ENCODE measurements around the gene GNB5.

- TF ChIP-seq CTCF (IDR thresholded peaks at IDR 0.05; ENCODE audit: low read depth, low read length, poor library complexity, severe bottlenecking) (no peak), EZH2phosphoT487 (IDR thresholded peaks at IDR 0.05; ENCODE audit: borderline replicate concordance, low read length) (no peak)
These were observed 33.0 kb upstream of the GNB5 start for GRCh38 chr15:52224211-52224610.
